ENCODE data around the gene LGALS13. TPM values are rescaled to one million over a fixed set of nuclear protein-coding genes. Genes with fewer than 3 reads are reported as not detected.
"Not testable (repeated sequence)": the region's sequence is repeated elsewhere in the genome, so short reads cannot be mapped to it uniquely, and the experiment has no call there.

The LGALS13 gene
- total and polyA plus RNA-seq, 2 donors (not counting 1 experiment from before 2014, with no cell fraction given): not detected

DNA sequence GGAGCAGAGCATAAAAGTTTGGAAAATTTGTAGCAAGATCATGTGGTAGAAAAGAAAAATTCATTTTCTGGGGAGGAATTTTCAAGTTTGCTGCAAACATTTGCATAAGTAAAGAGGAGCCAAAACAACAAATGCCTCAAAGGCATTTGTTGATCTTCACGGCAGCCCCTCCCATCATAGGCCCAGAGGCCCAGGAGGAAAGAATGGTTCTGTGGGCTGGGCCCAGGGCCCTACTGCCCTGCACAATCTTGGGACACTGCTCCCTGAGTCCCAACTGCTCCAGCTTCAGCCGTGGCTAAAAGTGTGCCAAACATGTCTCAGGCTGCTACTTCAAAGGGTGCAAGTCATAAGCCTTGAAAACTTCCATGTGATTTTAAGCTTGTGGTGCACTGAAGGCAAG is 11.3 kb downstream of the LGALS13 start:
- H3K36me3 ChIP-seq (ENCODE audit: control insufficient read depth, insufficient read depth, low read length): no peaks in the 10 kb centered on the region
- no peak overlapping the region for H3K27ac ChIP-seq (ENCODE audit: insufficient read depth, low read length)
- H3K9me3 ChIP-seq (ENCODE audit: control insufficient read depth, insufficient read depth, low read depth, low read length): no peaks in the 10 kb centered on the region
- no peaks in the 10 kb centered on the region for H4K20me1 ChIP-seq (ENCODE audit: control insufficient read depth, extremely low read depth, insufficient read depth, low read length)
- no peaks in the 10 kb centered on the region for H3K27me3 ChIP-seq (ENCODE audit: control insufficient read depth, insufficient read depth, low read length)
- no peak for DNase-seq (ENCODE audit: low read depth in 2 of 2)
- H3K4me2 ChIP-seq (ENCODE audit: extremely low read depth, insufficient read depth, low read length): no peak overlapping the region
- no peak for TF ChIP-seq EZH2 (IDR thresholded peaks at IDR 0.05; ENCODE audit: low read length, missing control alignments)
- TF ChIP-seq, protein P1, sequence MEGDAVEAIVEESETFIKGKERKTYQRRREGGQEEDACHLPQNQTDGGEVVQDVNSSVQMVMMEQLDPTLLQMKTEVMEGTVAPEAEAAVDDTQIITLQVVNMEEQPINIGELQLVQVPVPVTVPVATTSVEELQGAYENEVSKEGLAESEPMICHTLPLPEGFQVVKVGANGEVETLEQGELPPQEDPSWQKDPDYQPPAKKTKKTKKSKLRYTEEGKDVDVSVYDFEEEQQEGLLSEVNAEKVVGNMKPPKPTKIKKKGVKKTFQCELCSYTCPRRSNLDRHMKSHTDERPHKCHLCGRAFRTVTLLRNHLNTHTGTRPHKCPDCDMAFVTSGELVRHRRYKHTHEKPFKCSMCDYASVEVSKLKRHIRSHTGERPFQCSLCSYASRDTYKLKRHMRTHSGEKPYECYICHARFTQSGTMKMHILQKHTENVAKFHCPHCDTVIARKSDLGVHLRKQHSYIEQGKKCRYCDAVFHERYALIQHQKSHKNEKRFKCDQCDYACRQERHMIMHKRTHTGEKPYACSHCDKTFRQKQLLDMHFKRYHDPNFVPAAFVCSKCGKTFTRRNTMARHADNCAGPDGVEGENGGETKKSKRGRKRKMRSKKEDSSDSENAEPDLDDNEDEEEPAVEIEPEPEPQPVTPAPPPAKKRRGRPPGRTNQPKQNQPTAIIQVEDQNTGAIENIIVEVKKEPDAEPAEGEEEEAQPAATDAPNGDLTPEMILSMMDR (conservative IDR thresholded peaks at IDR 0.05 in 1 of 2, IDR thresholded peaks at IDR 0.05 in 1 of 2; ENCODE audit: low read depth in 1 of 2, low read length in 2 of 2): no peak
- no peak overlapping the region for H3K9ac ChIP-seq (ENCODE audit: insufficient read depth, low read length)
- no peaks in the 10 kb centered on the region for H3K79me2 ChIP-seq (ENCODE audit: control insufficient read depth, insufficient read depth, low read length)
- no peaks in the 10 kb centered on the region for H3K4me1 ChIP-seq (ENCODE audit: control insufficient read depth, extremely low read depth, insufficient read depth, low read length)
- no peak overlapping the region for H2AFZ ChIP-seq (ENCODE audit: low read length)
- no peak overlapping the region for H3K4me3 ChIP-seq (replicated peaks in 1 of 4; ENCODE audit: control extremely low read depth in 1 of 4, insufficient read depth in 1 of 4, low read depth in 3 of 4, low read length in 4 of 4)

DNA sequence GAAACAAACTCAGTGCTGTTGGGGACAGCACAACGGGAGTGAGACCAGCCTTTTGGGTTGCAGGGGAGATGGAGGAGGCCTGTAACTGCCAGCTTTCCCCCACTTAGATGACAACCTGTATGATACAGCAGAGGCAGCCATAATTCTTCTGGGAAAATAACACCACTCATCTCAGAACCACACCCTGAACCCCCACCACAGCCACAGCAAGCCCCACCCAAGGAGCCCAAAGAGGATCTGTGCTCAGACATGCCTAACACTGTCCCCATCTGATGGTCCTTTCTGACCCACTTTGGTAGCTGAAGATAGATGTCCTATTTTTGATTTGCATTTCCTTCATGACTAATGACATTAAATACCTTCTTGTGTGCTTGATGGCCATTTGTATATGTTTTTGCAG is 15.4 kb downstream of the LGALS13 start:
- no peak for DNase-seq (ENCODE audit: low read depth in 2 of 2)
- no peaks in the 10 kb centered on the region for H3K79me2 ChIP-seq (ENCODE audit: control insufficient read depth, insufficient read depth, low read length)
- TF ChIP-seq, protein P1 (conservative IDR thresholded peaks at IDR 0.05 in 1 of 2, IDR thresholded peaks at IDR 0.05 in 1 of 2; ENCODE audit: low read depth in 1 of 2, low read length in 2 of 2): no peak
- TF ChIP-seq EZH2 (IDR thresholded peaks at IDR 0.05; ENCODE audit: low read length, missing control alignments): no peak
- no peak overlapping the region for H3K4me2 ChIP-seq (ENCODE audit: extremely low read depth, insufficient read depth, low read length)
- no peaks in the 10 kb centered on the region for H4K20me1 ChIP-seq (ENCODE audit: control insufficient read depth, extremely low read depth, insufficient read depth, low read length)
- no peak overlapping the region for H3K27ac ChIP-seq (ENCODE audit: insufficient read depth, low read length)
- H3K27me3 ChIP-seq (ENCODE audit: control insufficient read depth, insufficient read depth, low read length): no peaks in the 10 kb centered on the region
- no peak overlapping the region for H2AFZ ChIP-seq (ENCODE audit: low read length)
- no peaks in the 10 kb centered on the region for H3K4me1 ChIP-seq (ENCODE audit: control insufficient read depth, extremely low read depth, insufficient read depth, low read length)
- no peak overlapping the region for H3K4me3 ChIP-seq (replicated peaks in 1 of 4; ENCODE audit: control extremely low read depth in 1 of 4, insufficient read depth in 1 of 4, low read depth in 3 of 4, low read length in 4 of 4)
- no peak overlapping the region for H3K9ac ChIP-seq (ENCODE audit: insufficient read depth, low read length)
- H3K36me3 ChIP-seq (ENCODE audit: control insufficient read depth, insufficient read depth, low read length): no peaks in the 10 kb centered on the region
- no peaks in the 10 kb centered on the region for H3K9me3 ChIP-seq (ENCODE audit: control insufficient read depth, insufficient read depth, low read depth, low read length)

DNA sequence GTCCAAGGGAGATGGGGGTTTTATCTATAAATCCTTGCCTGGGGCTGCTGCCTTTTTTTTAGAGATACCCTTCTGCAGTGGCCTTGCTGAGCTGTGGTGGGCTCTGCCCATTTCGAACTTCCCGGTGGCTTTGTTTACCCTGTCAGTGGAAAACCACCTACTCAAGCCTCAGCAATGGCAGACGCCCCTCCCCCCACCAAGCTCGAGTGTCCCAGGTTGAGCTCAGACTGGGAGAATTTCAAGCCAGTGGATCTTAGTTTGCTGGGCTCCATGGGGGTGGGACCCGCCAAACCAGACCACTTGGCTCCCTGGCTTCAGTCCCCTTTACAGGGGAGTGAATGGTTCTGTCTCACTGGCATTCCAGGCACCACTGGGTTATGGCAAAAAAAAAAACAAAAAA is 21.6 kb downstream of the LGALS13 start:
- H3K4me2 ChIP-seq (ENCODE audit: extremely low read depth, insufficient read depth, low read length): no peak overlapping the region
- no peak for TF ChIP-seq EZH2 (IDR thresholded peaks at IDR 0.05; ENCODE audit: low read length, missing control alignments)
- TF ChIP-seq, protein P1 (conservative IDR thresholded peaks at IDR 0.05 in 1 of 2, IDR thresholded peaks at IDR 0.05 in 1 of 2; ENCODE audit: low read depth in 1 of 2, low read length in 2 of 2): no peak
- H2AFZ ChIP-seq (ENCODE audit: low read length): no peak overlapping the region
- no peak overlapping the region for H3K4me3 ChIP-seq (replicated peaks in 1 of 4; ENCODE audit: control extremely low read depth in 1 of 4, insufficient read depth in 1 of 4, low read depth in 3 of 4, low read length in 4 of 4)
- H3K9me3 ChIP-seq (ENCODE audit: control insufficient read depth, insufficient read depth, low read depth, low read length): no peaks in the 10 kb centered on the region
- no peak for DNase-seq (ENCODE audit: low read depth in 2 of 2)
- no peaks in the 10 kb centered on the region for H3K36me3 ChIP-seq (ENCODE audit: control insufficient read depth, insufficient read depth, low read length)
- H3K27me3 ChIP-seq (ENCODE audit: control insufficient read depth, insufficient read depth, low read length): no peaks in the 10 kb centered on the region
- H4K20me1 ChIP-seq (ENCODE audit: control insufficient read depth, extremely low read depth, insufficient read depth, low read length): no peaks in the 10 kb centered on the region
- H3K27ac ChIP-seq (ENCODE audit: insufficient read depth, low read length): no peak overlapping the region
- H3K4me1 ChIP-seq (ENCODE audit: control insufficient read depth, extremely low read depth, insufficient read depth, low read length): no peaks in the 10 kb centered on the region
- no peaks in the 10 kb centered on the region for H3K79me2 ChIP-seq (ENCODE audit: control insufficient read depth, insufficient read depth, low read length)
- no peak overlapping the region for H3K9ac ChIP-seq (ENCODE audit: insufficient read depth, low read length)

GRCh38 chr19:39627631-39628030 is 25.3 kb downstream of the LGALS13 start:
- not testable (repeated sequence) for H3K27me3 ChIP-seq (ENCODE audit: control insufficient read depth, insufficient read depth, low read length); H3K4me3 ChIP-seq (replicated peaks in 1 of 4; ENCODE audit: control extremely low read depth in 1 of 4, insufficient read depth in 1 of 4, low read depth in 3 of 4, low read length in 4 of 4); H4K20me1 ChIP-seq (ENCODE audit: control insufficient read depth, extremely low read depth, insufficient read depth, low read length); H3K9ac ChIP-seq (ENCODE audit: insufficient read depth, low read length); H3K27ac ChIP-seq (ENCODE audit: insufficient read depth, low read length); H3K4me2 ChIP-seq (ENCODE audit: extremely low read depth, insufficient read depth, low read length); H3K9me3 ChIP-seq (ENCODE audit: control insufficient read depth, insufficient read depth, low read depth, low read length); DNase-seq (ENCODE audit: low read depth in 2 of 2); H3K4me1 ChIP-seq (ENCODE audit: control insufficient read depth, extremely low read depth, insufficient read depth, low read length); H3K79me2 ChIP-seq (ENCODE audit: control insufficient read depth, insufficient read depth, low read length); H3K36me3 ChIP-seq (ENCODE audit: control insufficient read depth, insufficient read depth, low read length); H2AFZ ChIP-seq (ENCODE audit: low read length)
